ENCODE measurements around the gene ADCY2.

ADCY2 gene

DNA sequence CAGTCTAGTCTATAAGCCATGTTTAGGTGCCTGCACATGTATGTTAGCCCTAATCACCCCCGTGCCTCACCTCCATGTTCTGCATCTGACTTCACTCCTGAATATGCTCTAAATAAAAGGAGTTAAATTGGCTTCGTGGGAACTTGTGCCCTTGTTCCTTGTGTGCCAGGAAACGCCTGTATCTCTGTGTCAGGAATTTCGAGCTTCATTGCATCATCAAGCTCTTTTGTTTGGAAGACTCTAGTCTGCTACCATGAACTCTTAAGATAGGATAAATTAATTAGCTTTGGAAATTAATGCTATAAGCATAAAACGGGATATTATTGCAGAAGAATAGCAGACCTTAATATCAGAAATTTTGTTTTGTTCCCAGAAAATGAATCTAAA is 99.2 kb downstream of the ADCY2 start:
- no peaks in the 10 kb centered on the region for H3K9me3 ChIP-seq (ENCODE audit: insufficient read depth, low read length)
- TF ChIP-seq ZNF274 (IDR thresholded peaks at IDR 0.05; ENCODE audit: low read depth, low read length) (no peak), YY1 (IDR thresholded peaks at IDR 0.05; ENCODE audit: insufficient read depth, insufficient read length) (no peak), SUZ12 (IDR thresholded peaks at IDR 0.05; ENCODE audit: extremely low read depth, insufficient read depth, insufficient read length) (no peak)
- DNase-seq (ENCODE audit: low read depth, low spot score), result no peak
- H3K4me1 ChIP-seq (ENCODE audit: insufficient read depth, insufficient read length), result no peaks in the 10 kb centered on the region
- H3K27me3 ChIP-seq (ENCODE audit: insufficient read depth, insufficient read length), result no peaks in the 10 kb centered on the region
- H3K36me3 ChIP-seq (ENCODE audit: insufficient read depth, insufficient read length, low read length), result no peaks in the 10 kb centered on the region
- no peak overlapping the region for H3K4me3 ChIP-seq (ENCODE audit: insufficient read length, low read depth)
- H3K9ac ChIP-seq (ENCODE audit: insufficient read length, low read depth), result no peak overlapping the region

DNA sequence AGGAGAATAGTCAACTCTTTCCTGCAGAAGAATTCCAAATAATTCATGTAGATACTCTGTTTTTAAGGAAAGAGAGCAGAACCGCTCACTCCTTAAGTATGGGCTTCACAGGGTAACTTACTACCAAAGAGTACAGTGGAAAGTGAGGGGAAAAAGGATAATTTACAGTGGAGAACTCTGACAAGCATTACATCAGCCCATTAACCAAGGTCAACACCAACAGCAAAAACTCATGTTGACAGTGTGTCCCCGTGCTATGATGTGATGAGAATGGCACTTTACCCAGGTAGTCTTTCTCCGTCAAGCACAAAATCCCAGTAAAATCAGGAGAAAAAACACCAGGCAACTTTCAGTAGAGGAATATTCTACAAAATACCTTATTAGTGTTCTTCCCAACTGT is 104.3 kb downstream of the ADCY2 start:
- no peak overlapping the region for H3K4me3 ChIP-seq (ENCODE audit: insufficient read length, low read depth)
- TF ChIP-seq ZNF274 (IDR thresholded peaks at IDR 0.05; ENCODE audit: low read depth, low read length) (no peak), YY1 (IDR thresholded peaks at IDR 0.05; ENCODE audit: insufficient read depth, insufficient read length) (no peak), SUZ12 (IDR thresholded peaks at IDR 0.05; ENCODE audit: extremely low read depth, insufficient read depth, insufficient read length) (no peak)
- no peak overlapping the region for H3K9ac ChIP-seq (ENCODE audit: insufficient read length, low read depth)
- no peak for DNase-seq (ENCODE audit: low read depth, low spot score)
- H3K36me3 ChIP-seq (ENCODE audit: insufficient read depth, insufficient read length, low read length), result no peaks in the 10 kb centered on the region
- H3K9me3 ChIP-seq (ENCODE audit: insufficient read depth, low read length), result no peaks in the 10 kb centered on the region
- no peaks in the 10 kb centered on the region for H3K4me1 ChIP-seq (ENCODE audit: insufficient read depth, insufficient read length)
- no peaks in the 10 kb centered on the region for H3K27me3 ChIP-seq (ENCODE audit: insufficient read depth, insufficient read length)

DNA sequence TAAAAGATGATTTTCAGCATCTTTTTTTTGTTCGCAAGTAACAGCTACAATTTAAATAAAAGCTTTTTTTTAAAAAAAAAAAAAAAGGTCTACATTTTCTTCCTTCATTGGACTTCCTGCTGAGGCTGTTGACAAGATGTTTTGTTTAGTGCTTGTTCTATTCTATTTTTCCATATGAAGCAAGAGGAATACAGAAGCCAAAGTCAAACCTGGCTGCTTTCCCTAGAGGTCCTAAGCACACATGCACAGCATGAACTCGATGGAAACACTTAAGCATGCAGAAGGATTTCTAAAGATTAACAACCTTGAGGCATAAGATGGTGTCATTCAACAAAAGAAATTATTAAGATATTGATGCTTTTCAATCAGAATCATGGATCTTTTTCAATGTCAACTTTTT is 105.1 kb downstream of the ADCY2 start:
- no peaks in the 10 kb centered on the region for H3K4me1 ChIP-seq (ENCODE audit: insufficient read depth, insufficient read length)
- no peaks in the 10 kb centered on the region for H3K9me3 ChIP-seq (ENCODE audit: insufficient read depth, low read length)
- H3K9ac ChIP-seq (ENCODE audit: insufficient read length, low read depth), result no peak overlapping the region
- H3K4me3 ChIP-seq (ENCODE audit: insufficient read length, low read depth), result no peak overlapping the region
- no peaks in the 10 kb centered on the region for H3K27me3 ChIP-seq (ENCODE audit: insufficient read depth, insufficient read length)
- no peak for TF ChIP-seq SUZ12 (IDR thresholded peaks at IDR 0.05; ENCODE audit: extremely low read depth, insufficient read depth, insufficient read length)
- TF ChIP-seq YY1 (IDR thresholded peaks at IDR 0.05; ENCODE audit: insufficient read depth, insufficient read length), result no peak
- TF ChIP-seq ZNF274 (IDR thresholded peaks at IDR 0.05; ENCODE audit: low read depth, low read length), result no peak
- H3K36me3 ChIP-seq (ENCODE audit: insufficient read depth, insufficient read length, low read length), result no peaks in the 10 kb centered on the region
- DNase-seq (ENCODE audit: low read depth, low spot score), result no peak

DNA sequence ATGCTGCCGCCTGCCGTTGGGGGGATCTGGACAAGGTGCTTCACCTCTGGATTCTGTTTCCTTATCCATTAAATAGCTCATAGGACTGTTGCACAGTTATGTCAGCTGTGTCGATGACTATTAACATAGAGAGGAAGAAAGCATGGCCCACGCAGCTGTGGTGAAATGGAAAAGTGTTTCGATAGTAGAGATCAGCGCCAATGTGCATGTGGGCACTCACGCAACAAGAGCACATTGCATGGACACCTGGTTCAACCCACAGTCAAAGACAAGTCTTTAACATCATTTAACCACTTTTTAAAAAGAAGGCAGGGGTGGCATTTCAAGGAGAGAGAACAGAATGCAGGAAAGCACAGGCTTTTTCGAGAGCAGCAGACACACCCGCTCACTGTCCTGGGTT is 107.6 kb downstream of the ADCY2 start:
- no peaks in the 10 kb centered on the region for H3K4me1 ChIP-seq (ENCODE audit: insufficient read depth, insufficient read length)
- H3K4me3 ChIP-seq (ENCODE audit: insufficient read length, low read depth), result no peak overlapping the region
- H3K27me3 ChIP-seq (ENCODE audit: insufficient read depth, insufficient read length), result no peaks in the 10 kb centered on the region
- H3K36me3 ChIP-seq (ENCODE audit: insufficient read depth, insufficient read length, low read length), result no peaks in the 10 kb centered on the region
- DNase-seq (ENCODE audit: low read depth, low spot score), result no peak
- H3K9ac ChIP-seq (ENCODE audit: insufficient read length, low read depth), result no peak overlapping the region
- no peaks in the 10 kb centered on the region for H3K9me3 ChIP-seq (ENCODE audit: insufficient read depth, low read length)
- TF ChIP-seq YY1 (IDR thresholded peaks at IDR 0.05; ENCODE audit: insufficient read depth, insufficient read length), result no peak

DNA sequence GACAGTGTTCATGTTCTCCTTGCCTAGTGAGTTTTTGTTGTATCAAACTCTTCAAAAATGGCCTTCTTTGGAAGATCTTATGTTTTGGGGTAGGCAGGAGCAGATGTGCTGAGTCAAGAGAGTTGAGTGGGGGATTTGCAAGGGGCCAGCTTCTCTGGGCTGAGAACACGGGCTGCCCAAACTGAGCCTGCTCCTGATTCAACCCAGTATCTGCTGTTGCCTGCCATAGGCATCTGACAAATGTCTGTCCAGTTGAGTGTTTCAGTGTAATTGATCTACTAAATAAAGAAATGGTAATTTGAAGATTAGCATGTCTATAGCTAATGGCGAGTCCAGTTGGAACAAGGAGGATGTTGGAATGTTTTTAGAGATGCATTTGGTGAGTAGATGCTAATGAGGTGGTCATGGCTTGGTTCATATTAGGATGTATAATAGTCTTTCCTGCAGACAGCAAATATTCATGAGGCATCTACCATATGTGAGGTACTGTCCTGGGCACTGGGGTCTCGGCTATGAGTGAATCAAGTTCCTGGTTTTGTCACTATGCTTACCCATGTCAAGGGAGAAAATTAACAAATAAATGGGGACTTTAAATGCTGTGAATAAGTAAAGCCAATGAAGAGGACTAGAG is 119.5 kb downstream of the ADCY2 start:
- Histone ChIP-seq H3K27me3 (ENCODE audit: insufficient read depth, insufficient read length) (no peaks in the 10 kb centered on the region), H3K4me1 (ENCODE audit: insufficient read depth, insufficient read length) (peaks cover 4% of the 10 kb centered on the region)
- TF ChIP-seq YY1 (IDR thresholded peaks at IDR 0.05; ENCODE audit: insufficient read depth, insufficient read length) (no peak), ZNF274 (IDR thresholded peaks at IDR 0.05; ENCODE audit: low read depth, low read length) (no peak), SUZ12 (IDR thresholded peaks at IDR 0.05; ENCODE audit: extremely low read depth, insufficient read depth, insufficient read length) (no peak)

DNA sequence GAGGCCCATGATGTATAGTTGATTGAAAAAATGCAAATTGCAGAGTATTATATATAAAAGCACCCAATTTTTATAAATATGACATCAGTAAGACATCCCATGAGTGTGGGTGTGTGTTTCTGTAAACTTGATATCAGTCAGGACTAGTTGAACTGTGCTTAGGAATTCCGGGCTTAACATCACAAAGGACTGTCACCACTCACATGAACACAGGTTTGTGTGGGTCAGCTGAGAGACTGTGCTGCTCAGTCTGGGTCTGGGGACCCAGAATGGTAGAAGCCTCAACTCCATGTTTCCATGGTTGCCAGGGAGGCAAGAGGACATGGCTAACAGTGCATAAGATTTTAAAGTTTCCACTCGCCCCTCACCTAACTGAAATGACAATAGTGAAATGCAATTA is 120.3 kb downstream of the ADCY2 start:
- peaks cover 3% of the 10 kb centered on the region for H3K36me3 ChIP-seq (ENCODE audit: insufficient read depth, insufficient read length, low read length)
- no peak overlapping the region for H3K9ac ChIP-seq (ENCODE audit: insufficient read length, low read depth)
- TF ChIP-seq ZNF274 (IDR thresholded peaks at IDR 0.05; ENCODE audit: low read depth, low read length), result no peak
- H3K27me3 ChIP-seq (ENCODE audit: insufficient read depth, insufficient read length), result no peaks in the 10 kb centered on the region
- H3K4me3 ChIP-seq (ENCODE audit: insufficient read length, low read depth), result no peak overlapping the region
- no peaks in the 10 kb centered on the region for H3K9me3 ChIP-seq (ENCODE audit: insufficient read depth, low read length)
- H3K4me1 ChIP-seq (ENCODE audit: insufficient read depth, insufficient read length), result peaks cover 4% of the 10 kb centered on the region
- no peak for DNase-seq (ENCODE audit: low read depth, low spot score)

More for the DNA sequence above, 119.5 kb downstream of the ADCY2 start:
- Histone ChIP-seq H3K4me3 (ENCODE audit: insufficient read length, low read depth) (no peak overlapping the region), H3K9ac (ENCODE audit: insufficient read length, low read depth) (no peak overlapping the region), H3K36me3 (ENCODE audit: insufficient read depth, insufficient read length, low read length) (no peaks in the 10 kb centered on the region), H3K9me3 (ENCODE audit: insufficient read depth, low read length) (no peaks in the 10 kb centered on the region)
- DNase-seq (ENCODE audit: low read depth, low spot score), result no peak

DNA sequence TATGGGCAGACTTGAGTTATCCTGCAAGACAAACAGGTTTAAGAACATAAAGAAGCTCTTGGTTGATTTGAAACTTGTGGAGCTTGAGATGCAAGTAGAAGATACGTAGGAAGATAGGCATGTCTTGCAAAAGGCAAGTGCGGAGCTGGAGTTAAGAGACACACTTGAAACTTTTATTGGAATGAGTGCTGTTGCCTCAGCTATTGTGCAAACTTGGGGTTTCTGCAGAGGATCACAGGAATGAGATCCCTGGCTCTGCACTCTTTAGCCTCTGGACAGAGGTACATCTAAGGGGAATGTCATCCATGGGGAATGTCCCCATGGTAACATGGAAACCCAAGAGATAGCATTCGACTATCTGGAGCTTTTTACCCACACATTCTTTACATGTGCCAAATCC is 121.1 kb downstream of the ADCY2 start:
- TF ChIP-seq YY1 (IDR thresholded peaks at IDR 0.05; ENCODE audit: insufficient read depth, insufficient read length), result no peak
- no peak for TF ChIP-seq SUZ12 (IDR thresholded peaks at IDR 0.05; ENCODE audit: extremely low read depth, insufficient read depth, insufficient read length)
- no peak for TF ChIP-seq ZNF274 (IDR thresholded peaks at IDR 0.05; ENCODE audit: low read depth, low read length)
- Histone ChIP-seq H3K4me1 (ENCODE audit: insufficient read depth, insufficient read length) (peaks cover 4% of the 10 kb centered on the region), H3K9me3 (ENCODE audit: insufficient read depth, low read length) (no peaks in the 10 kb centered on the region), H3K36me3 (ENCODE audit: insufficient read depth, insufficient read length, low read length) (peaks cover 5% of the 10 kb centered on the region), H3K4me3 (ENCODE audit: insufficient read length, low read depth) (no peak overlapping the region), H3K27me3 (ENCODE audit: insufficient read depth, insufficient read length) (no peaks in the 10 kb centered on the region), H3K9ac (ENCODE audit: insufficient read length, low read depth) (no peak overlapping the region)
- DNase-seq (ENCODE audit: low read depth, low spot score), result no peak
